ENCODE measurements around the gene NENF.

DNA sequence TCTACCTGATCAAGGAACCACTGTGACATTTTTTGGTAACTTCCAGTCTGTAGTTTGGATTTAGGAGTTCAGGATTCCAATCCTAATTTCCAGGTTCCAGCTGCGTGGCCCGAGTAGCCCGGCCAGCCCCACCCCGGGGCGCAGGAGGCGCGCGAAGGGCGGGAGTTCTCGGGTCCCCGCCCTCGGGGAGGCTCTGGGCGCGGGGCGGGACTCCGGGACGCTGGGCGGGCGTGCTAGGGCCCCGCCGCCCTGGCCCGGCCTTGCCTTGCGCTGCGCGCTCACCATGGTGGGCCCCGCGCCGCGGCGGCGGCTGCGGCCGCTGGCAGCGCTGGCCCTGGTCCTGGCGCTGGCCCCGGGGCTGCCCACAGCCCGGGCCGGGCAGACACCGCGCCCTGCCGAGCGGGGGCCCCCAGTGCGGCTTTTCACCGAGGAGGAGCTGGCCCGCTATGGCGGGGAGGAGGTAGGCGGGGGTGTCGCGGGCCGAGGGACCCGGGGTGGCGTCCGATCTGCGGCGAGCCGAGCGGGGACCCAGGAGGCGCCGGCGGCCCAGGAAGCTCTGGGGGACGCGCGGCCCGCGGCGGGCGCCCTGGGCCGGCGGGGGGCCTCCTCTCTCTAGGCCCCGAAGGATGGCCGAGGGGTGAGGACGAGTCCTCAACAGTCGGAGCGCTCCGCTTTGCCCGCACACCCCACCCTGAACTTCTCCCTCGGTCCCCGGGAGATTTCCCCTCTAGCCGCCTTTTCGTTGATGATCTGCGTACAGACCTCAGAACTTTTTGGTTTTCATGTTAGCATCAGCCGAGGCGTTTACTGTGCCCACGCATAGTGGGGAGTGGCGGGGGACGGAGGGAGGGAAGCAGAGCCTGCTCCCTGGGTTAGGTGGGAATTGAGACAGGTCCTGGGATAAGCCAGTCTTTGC lies at the start of gene NENF:
- TF ChIP-seq, protein P1, sequence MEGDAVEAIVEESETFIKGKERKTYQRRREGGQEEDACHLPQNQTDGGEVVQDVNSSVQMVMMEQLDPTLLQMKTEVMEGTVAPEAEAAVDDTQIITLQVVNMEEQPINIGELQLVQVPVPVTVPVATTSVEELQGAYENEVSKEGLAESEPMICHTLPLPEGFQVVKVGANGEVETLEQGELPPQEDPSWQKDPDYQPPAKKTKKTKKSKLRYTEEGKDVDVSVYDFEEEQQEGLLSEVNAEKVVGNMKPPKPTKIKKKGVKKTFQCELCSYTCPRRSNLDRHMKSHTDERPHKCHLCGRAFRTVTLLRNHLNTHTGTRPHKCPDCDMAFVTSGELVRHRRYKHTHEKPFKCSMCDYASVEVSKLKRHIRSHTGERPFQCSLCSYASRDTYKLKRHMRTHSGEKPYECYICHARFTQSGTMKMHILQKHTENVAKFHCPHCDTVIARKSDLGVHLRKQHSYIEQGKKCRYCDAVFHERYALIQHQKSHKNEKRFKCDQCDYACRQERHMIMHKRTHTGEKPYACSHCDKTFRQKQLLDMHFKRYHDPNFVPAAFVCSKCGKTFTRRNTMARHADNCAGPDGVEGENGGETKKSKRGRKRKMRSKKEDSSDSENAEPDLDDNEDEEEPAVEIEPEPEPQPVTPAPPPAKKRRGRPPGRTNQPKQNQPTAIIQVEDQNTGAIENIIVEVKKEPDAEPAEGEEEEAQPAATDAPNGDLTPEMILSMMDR (conservative IDR thresholded peaks at IDR 0.05) = no peak
- TF ChIP-seq ZFX (IDR thresholded peaks at IDR 0.05) = peak; percentile 91
